Measurements from ENCODE around the gene SIPA1L3.

GRCh38 chr19:38185562-38185961 lies 278.6 kb downstream of the SIPA1L3 start:
- TF ChIP-seq RAD21 (conservative IDR thresholded peaks at IDR 0.05 in 1 of 2, IDR thresholded peaks at IDR 0.05 in 1 of 2): no peak
- TF ChIP-seq CEBPB (IDR thresholded peaks at IDR 0.05): no peak
- TF ChIP-seq, protein P1, sequence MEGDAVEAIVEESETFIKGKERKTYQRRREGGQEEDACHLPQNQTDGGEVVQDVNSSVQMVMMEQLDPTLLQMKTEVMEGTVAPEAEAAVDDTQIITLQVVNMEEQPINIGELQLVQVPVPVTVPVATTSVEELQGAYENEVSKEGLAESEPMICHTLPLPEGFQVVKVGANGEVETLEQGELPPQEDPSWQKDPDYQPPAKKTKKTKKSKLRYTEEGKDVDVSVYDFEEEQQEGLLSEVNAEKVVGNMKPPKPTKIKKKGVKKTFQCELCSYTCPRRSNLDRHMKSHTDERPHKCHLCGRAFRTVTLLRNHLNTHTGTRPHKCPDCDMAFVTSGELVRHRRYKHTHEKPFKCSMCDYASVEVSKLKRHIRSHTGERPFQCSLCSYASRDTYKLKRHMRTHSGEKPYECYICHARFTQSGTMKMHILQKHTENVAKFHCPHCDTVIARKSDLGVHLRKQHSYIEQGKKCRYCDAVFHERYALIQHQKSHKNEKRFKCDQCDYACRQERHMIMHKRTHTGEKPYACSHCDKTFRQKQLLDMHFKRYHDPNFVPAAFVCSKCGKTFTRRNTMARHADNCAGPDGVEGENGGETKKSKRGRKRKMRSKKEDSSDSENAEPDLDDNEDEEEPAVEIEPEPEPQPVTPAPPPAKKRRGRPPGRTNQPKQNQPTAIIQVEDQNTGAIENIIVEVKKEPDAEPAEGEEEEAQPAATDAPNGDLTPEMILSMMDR (IDR thresholded peaks at IDR 0.05): no peak
- no peak for TF ChIP-seq SMC3 (IDR thresholded peaks at IDR 0.05)
- no peak for TF ChIP-seq POLR2A (IDR thresholded peaks at IDR 0.05; ENCODE audit: low read length)
- no peak for TF ChIP-seq EP300 (IDR thresholded peaks at IDR 0.05)
- TF ChIP-seq NFE2L2 (conservative IDR thresholded peaks at IDR 0.05; ENCODE audit: low read length): no peak
- no peak for TF ChIP-seq JUN (IDR thresholded peaks at IDR 0.05)
- TF ChIP-seq KDM1A (IDR thresholded peaks at IDR 0.05; ENCODE audit: low read depth): no peak
- no peak for TF ChIP-seq RNF2 (IDR thresholded peaks at IDR 0.05; ENCODE audit: borderline replicate concordance, low read depth)
- TF ChIP-seq, protein P2, sequence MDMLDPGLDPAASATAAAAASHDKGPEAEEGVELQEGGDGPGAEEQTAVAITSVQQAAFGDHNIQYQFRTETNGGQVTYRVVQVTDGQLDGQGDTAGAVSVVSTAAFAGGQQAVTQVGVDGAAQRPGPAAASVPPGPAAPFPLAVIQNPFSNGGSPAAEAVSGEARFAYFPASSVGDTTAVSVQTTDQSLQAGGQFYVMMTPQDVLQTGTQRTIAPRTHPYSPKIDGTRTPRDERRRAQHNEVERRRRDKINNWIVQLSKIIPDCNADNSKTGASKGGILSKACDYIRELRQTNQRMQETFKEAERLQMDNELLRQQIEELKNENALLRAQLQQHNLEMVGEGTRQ (IDR thresholded peaks at IDR 0.05): no peak
- no peak for TF ChIP-seq HOXA7 (CRISPR knock-in tag; IDR thresholded peaks at IDR 0.05)
- TF ChIP-seq MAZ (IDR thresholded peaks at IDR 0.05; ENCODE audit: borderline replicate concordance, low read depth, low read length): no peak
